ENCODE measurements around the gene RSL24D1.

Gene RSL24D1

GRCh38 chr15:55196458-55197361 lies at the start of gene RSL24D1:
TSS of gene RSL24D1 (minus strand) at chr15:55196941. CDS start at chr15:55196890, 51 bp downstream.
- DNase-seq: peak; percentile 94

GRCh38 chr15:55245059-55245458 lies 48.3 kb upstream of the RSL24D1 start:
- DNase-seq: no peak

GRCh38 chr15:55241891-55242290 lies 45.1 kb upstream of the RSL24D1 start:
- DNase-seq: no peak

- no peak for DNase-seq
Observed at GRCh38 chr15:55241186-55241585, 44.4 kb upstream of the RSL24D1 start.

GRCh38 chr15:55240125-55240760 lies 43.5 kb upstream of the RSL24D1 start:
- no peak for DNase-seq

GRCh38 chr15:55239440-55240124 lies 42.8 kb upstream of the RSL24D1 start:
- no peak for DNase-seq

GRCh38 chr15:55238877-55239276 lies 42.1 kb upstream of the RSL24D1 start:
- no peak for DNase-seq

GRCh38 chr15:55237219-55238130 lies 40.7 kb upstream of the RSL24D1 start:
- no peak for DNase-seq

- DNase-seq: no peak
Observed at GRCh38 chr15:55235546-55236036, 38.9 kb upstream of the RSL24D1 start.

- no peak for DNase-seq
Observed at GRCh38 chr15:55234800-55235104, 38.0 kb upstream of the RSL24D1 start.

- no peak for DNase-seq
Observed at GRCh38 chr15:55234104-55234799, 37.5 kb upstream of the RSL24D1 start.

- no peak for DNase-seq
Observed at GRCh38 chr15:55231455-55231854, 34.7 kb upstream of the RSL24D1 start.

GRCh38 chr15:55230953-55231352 lies 34.2 kb upstream of the RSL24D1 start:
- no peak for DNase-seq

GRCh38 chr15:55230051-55230670 lies 33.4 kb upstream of the RSL24D1 start:
- no peak for DNase-seq

- no peak for DNase-seq
Observed at GRCh38 chr15:55226127-55226526, 29.4 kb upstream of the RSL24D1 start.

- no peak for DNase-seq
Observed at GRCh38 chr15:55224892-55225291, 28.2 kb upstream of the RSL24D1 start.

- peak; percentile 62 for DNase-seq
Observed at GRCh38 chr15:55222588-55222987, 25.8 kb upstream of the RSL24D1 start.

GRCh38 chr15:55221090-55222011 lies 24.6 kb upstream of the RSL24D1 start:
- peak; percentile 57 for DNase-seq

- DNase-seq: no peak
Observed at GRCh38 chr15:55220606-55221005, 23.9 kb upstream of the RSL24D1 start.

- no peak for DNase-seq
Observed at GRCh38 chr15:55218056-55218455, 21.3 kb upstream of the RSL24D1 start.
